ENCODE results near the gene C16orf92.
A peak's percentile ranks its signal among the peaks of the same experiment; 100 is the strongest.

C16orf92 gene

DNA sequence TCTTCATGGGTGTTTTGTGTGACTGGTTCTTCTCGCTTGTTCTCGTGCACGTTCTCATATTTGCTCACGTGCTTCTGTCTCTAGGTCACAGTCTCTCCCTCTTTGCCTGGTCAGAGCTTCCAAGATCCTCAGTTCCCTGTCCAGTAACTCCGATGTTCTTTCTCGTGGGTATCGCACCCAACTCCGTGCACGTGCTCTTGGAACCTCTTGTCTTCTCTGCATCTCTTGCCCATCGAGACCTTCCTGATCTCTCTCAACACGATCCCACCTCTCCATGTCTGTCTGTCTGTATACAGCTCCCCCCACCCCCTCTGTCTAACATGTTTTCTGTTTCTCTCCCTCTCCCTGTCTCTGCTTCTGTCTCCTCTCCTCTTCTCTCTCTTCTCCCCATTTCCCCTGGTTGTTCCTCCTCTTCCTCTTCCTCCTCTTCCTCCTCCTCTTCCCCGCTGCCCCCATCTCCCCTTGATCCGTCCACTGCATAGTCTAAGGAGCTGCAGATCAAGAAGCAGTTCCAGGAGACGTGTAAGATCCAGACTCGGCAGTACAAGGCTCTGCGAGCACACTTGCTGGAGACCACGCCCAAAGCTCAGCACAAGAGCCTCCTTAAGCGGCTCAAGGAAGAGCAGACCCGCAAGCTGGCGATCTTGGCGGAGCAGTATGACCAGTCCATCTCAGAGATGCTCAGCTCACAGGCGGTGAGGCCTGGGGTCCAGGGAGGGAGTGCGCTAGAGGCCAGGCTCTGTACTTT lies 33.7 kb upstream of the C16orf92 start:
- no peak for DNase-seq (ENCODE audit: low spot score)

DNA sequence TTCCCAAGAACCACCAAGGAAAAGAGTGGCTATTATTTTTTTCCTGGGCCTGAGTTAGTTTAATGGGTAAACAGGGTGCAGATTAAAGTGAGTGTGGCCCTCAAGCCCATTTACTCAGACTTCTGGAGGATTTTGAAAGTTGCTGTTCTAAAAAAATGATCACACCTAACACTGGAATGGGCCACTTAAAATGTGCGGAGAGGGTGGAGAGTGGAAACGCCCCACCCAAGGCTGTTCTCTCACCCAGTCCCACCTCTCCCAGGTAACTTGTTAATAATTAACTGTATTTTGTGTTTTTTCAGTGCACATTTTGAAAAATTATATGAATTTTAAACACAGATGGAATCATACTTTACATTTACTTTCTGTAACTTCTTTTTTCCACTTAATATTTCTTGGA lies 33.0 kb upstream of the C16orf92 start:
- no peak for DNase-seq (ENCODE audit: low spot score)

DNA sequence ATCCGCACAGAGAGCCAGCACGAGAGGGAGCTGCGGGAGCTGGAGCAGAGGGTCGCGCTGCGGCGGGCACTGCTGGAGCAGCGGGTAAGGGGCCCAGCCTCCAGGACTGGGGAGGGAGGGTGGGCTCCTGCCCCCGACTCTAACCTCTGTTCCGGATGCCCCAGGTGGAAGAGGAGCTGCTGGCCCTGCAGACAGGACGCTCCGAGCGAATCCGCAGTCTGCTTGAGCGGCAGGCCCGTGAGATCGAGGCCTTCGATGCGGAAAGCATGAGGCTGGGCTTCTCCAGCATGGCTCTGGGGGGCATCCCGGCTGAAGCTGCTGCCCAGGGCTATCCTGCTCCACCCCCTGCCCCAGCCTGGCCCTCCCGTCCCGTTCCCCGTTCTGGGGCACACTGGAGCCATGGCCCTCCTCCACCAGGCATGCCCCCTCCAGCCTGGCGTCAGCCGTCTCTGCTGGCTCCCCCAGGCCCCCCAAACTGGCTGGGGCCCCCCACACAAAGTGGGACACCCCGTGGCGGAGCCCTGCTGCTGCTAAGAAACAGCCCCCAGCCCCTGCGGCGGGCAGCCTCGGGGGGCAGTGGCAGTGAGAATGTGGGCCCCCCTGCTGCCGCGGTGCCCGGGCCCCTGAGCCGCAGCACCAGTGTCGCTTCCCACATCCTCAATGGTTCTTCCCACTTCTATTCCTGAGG lies 32.0 kb upstream of the C16orf92 start:
- DNase-seq (ENCODE audit: low spot score): no peak

DNA sequence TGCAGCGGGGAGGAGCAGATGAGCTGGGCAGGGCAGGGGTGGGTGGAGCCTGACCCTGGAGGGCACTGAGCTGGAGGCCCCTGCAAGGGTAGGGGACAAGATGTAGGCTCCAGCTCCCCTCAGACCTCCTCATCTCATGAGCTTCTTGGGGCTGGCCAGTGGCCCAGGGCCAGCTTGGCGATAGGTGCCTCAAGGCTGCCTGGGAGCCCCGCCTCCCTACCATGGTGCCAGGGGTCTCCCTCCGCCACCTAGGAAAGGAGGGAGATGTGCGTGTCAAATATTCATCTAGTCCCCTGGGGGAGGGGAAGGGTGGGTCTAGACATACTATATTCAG lies 31.5 kb upstream of the C16orf92 start:
- no peak for DNase-seq (ENCODE audit: low spot score)

DNA sequence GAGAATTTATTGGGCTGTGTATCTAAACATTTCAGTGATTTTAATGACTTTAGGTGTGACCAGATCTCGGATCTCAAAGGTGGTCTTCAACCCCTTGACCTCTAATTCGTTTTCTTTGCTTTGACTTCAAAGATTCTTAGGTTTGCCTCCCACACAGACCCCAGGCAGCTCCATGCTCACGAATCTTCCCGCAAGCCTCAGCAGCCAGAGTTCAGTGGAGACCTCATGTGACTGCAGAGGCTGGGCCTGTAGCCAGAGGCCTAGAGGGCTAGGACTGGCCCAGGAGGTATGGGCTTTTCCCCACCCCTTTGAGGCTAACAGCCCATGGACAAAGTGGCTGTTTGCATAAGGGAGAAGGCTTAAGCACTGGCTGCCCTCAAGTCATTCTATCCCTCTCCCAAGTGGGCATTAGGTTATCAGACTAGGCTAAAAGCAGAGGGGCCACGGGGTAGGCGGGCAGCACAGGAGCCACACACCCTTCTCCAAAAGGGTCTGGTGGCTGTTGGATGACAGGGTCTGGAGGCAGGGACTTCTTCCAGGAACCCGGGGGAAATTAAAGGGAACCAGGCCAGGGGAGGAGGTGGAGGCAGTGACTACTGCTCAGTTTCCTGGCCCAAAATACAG lies 30.5 kb upstream of the C16orf92 start:
- DNase-seq (ENCODE audit: low spot score): no peak

DNA sequence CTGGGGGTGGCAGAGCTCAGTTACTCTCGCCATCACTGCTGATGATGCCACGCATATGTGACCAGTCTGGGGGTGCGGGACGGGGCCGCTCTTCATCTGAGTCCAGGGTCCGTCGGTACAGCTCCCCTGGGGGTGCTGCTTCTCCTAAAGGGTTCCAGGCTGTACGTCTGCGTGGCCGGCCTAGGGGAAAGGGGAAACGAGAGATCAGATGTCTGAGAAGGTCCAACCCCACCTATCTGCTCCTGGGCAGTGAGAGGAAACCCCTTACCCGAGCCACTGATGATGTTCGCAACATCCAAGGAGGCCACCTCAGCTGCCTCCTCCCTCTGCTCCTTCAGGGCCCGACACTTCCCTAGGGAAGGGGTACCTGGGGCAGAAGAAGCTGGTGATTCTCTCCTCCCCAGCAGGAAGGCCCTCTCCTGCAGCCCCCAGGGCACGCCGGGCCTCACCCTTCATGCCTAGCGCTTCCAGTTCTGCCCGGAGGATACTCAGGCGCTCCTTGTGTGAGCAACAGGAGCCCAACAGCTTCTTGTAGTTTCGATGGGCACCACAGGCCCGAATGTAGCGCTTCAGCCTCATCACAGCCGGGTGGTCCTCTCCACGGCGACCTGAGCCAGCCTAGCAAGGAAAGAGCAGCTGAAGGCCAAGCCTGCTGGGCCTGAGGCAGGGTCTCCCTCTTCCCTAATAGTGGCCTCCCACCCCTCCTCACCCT lies 29.7 kb upstream of the C16orf92 start:
- no peak for DNase-seq (ENCODE audit: low spot score)

DNA sequence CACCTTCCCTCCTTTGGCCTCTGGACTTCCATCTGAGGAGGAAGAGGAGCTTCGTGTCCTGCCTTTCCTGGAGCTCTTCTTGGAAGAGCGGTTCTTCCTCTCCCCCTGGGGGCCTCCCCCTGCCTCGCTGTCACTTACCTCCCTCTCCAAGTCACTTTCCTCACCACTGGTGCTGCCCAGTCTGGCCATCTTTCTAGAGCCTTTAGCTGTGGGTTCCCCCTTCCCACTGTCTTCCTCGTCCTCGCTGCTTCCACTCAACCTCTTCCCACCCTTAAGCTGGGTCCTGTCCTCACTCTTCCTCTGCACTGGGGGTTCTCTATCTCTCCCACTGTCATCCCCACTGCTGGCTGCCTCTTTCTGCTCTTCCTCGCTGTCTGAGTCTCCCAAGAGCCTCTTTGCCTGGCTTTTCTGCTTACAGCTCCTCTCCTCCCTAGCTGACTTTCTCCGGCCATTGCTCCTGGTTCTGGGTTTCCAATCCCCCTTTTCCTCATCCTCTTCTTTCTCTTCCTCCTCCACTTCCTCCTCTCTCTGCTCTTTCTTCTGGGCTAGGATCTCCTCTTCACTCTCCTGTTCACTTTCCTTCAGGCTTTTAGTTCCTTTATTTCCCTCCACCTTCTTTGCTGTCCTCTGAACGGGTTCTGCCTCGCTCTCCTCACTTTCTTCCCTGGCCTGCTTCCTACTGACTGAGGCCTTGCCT lies 28.9 kb upstream of the C16orf92 start:
- no peak for DNase-seq (ENCODE audit: low spot score)

DNA sequence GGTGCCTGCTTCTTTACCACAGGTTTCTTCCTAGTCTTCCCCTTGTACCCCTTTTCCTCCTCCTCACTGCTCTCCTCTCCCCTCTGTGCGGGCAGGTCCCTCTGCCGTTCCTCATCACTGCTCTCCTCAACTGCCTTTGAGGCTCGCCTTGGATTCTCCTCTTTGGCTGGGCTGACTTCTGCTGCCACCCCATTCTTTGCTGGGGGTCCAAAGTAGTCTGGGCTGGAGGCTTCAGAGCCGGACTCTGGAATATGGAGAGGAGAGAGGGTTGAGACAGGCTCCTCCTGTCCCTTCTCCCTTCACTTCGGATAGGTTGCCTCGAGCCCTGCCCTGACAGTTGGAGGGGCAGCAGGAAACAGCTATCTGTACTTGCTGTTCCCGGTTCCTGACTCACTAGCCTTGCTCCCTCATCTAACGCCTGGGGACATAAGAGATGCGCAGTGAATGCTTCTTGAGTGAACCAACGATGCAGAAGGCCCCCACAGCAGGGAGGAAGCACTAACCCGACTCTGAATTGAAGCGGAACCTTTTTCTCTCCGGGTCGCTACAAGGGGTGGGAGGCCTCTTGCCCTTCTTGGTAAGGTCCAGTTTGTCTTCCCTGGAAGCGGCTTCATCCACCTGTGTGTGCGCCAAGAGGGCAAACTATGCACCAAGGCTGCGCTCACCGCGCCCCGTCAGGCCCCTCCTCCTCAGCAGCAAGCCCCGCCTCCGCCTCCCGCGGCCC lies 28.2 kb upstream of the C16orf92 start:
- DNase-seq (ENCODE audit: low spot score): no peak

DNA sequence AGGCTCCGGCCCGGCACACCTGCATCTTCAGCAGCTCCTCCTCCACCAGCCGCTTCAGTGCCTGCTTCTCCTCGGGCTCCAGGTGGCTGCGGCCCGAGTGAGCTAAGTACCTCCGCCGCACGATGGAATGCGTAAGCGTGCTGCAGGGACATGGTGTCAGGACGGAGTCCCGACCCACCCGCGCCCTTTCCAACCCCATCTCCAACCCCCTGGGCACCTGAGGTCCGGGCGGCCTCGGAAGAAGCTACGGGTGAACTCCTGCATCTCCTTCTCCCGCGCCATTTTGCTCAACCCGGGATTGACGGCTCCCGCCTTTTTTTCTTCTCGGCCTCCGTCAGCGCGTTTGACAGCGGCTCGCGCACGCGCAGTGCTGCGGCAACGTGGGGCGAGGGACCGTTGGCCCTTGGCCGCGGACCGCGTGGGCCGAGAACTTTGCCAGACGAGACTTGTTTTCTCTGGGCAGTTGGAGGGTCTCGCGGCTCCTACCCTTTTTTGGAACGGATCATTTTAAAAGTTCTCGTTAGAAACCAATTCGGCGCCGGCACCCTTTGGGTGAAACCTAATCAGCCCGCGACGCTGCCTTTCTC lies 27.6 kb upstream of the C16orf92 start, which contains the start of gene HIRIP3:
TSS of gene HIRIP3 (minus strand) at position 294 of the 587 bp plus-strand sequence. CDS start at position 282, 12 bp downstream.
- peak; percentile 94 for DNase-seq (ENCODE audit: low spot score)

DNA sequence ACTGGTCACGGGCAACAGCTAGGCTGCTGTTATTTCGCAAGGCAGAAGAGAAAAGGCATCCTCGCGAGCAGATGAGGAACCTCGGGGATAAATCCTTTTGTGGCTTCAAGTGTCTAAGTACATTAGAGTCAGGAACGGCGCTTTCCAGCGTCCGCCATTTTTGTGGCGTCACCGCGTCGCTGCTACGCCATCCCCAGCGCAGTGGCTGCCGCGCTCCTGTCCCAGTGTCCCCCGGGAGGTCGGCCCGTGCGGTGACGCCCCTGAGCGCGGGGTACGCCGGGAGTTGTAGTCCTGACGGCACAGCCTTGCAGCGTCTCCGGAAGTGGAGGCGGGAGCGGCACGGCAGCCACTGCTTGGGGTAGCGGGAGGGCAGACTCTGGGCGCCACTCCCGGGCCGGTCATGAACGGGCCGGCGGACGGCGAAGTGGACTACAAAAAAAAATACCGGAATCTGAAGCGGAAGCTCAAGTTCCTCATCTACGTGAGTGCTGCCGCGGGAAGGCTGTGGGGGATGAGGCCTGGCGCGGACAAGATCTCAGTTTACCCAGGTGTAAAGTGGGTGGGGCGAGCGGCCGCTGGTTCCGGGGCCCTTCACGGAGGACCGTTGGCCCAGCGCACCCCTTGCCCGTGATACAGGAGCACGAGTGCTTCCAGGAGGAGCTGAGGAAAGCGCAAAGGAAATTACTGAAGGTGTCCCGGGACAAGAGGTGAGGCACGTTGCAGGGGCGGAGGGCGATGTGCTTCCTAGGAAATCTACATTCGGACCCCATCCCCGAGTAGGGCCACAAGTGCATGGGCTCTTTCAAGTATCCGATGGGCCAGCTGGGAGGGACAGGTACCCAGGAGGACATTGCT lies 26.9 kb upstream of the C16orf92 start, which contains the start of gene INO80E:
TSS of gene INO80E (plus strand) at position 331 of the 855 bp plus-strand sequence. CDS start at position 401, 70 bp downstream.
- DNase-seq (ENCODE audit: low spot score): peak; percentile 99

DNA sequence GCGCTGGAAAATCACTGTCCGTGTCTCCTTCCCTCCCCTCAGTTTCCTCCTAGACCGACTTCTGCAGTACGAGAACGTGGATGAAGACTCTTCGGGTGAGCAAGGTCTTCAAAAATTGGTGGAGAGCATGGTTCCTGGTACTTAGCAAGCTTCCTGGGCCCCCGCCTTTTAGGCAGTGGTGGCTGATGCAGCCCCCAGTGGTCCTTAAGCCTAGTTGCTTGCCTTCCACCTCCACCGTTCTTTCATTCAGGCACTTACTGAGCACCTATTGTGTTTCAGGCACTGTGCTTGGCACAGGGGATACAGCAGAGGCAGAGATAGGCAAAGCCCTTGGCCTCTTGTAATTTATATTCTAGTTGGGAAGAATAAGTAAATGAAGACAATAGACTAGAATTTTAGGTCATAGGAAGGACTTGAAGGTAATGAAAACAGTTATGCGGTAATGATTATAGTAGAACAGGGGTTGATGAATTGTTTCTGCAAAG lies 26.2 kb upstream of the C16orf92 start:
- DNase-seq (ENCODE audit: low spot score): no peak

DNA sequence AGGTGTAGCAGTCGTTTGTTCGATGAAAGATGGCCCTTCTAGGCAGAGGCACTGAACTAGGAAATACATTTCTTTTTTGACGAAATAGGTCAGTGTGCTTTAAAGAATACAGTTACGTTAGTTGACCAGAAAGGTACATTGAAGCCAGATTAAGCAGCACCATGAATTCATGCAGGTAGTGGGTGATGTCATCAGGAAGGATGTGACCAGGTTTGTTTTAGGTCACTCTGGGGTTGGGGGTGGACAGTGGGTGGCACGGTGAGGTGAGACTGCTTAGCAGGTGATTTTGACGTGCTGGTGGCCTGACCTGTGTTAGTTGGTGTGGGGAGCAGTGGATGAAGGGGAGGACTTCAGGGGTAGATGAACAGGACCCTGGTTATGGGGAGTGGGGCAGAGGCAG lies 23.4 kb upstream of the C16orf92 start:
- DNase-seq (ENCODE audit: low spot score): no peak

DNA sequence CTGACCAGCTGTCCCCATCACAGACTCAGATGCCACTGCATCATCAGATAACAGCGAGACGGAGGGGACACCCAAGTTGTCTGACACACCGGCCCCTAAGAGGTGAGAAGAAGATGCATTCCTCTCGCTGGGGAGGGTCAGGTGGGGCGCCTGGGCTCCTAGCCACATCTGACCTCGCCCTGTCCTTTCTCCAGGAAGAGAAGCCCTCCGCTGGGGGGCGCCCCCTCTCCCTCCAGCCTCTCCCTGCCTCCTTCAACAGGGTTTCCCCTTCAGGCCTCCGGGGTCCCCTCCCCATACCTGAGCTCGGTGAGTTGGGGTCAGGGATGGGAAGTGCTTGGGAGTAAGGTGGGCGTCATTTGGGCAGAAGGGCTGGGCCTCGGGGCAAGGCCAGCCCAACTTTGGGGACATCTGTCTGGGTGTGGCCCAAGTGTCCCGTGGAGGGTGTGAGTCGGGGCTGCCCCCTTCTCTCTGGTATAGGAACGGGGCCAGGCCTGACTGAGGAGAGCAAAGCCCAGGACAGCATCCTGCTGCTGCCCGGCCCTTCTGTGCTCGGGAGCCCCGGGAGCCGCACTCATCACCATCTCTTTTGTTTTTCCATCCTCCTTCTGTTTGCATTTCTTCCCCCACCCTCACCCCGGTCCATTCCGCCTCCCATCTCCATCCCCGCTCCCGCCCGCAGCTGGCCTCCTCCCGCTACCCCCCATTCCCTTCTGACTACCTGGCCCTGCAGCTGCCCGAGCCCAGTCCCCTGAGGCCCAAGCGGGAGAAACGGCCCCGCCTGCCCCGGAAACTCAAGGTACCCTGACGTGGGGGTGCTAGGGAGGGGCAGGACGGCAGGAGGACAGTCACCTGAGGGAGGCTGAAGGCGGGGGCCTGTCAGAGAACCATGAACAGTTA lies 22.0 kb upstream of the C16orf92 start:
- DNase-seq (ENCODE audit: low spot score): no peak

DNA sequence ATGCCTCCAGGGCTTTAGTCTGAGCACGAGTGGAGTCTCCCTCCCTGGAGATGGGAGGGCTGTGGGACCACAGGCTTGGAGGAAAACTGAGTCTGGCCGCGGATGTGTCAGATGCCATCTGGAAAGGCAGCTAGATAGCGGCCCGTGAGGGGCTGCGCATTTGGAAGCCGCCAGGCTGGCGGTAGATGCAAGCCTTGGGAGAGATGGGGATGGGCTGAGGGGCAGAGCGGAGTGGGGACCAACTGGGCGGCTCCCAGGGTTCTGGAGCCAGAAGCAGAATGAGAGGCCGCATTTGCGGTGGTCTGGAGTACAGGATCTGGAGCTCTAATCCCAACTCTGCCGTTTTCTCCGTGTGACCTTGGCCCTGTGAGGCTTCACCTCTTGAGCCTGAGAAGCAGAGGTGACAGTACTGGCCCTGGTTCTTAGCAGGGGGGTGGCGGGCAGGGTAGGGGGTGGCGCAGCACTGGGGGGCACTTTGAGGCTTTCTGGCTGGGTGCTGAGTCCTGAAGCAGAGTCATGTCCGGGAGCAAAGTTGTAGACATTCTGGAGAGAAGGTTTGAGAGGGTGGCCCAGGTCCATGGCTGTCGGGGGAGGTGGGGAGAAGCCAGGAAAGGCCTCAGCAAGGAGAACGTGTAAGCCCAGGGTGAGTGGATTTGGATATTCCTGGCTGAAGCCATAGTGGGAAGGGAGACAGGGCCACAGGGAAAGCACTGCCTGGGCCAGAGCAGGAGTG lies 20.2 kb upstream of the C16orf92 start:
- DNase-seq (ENCODE audit: low spot score): no peak

DNA sequence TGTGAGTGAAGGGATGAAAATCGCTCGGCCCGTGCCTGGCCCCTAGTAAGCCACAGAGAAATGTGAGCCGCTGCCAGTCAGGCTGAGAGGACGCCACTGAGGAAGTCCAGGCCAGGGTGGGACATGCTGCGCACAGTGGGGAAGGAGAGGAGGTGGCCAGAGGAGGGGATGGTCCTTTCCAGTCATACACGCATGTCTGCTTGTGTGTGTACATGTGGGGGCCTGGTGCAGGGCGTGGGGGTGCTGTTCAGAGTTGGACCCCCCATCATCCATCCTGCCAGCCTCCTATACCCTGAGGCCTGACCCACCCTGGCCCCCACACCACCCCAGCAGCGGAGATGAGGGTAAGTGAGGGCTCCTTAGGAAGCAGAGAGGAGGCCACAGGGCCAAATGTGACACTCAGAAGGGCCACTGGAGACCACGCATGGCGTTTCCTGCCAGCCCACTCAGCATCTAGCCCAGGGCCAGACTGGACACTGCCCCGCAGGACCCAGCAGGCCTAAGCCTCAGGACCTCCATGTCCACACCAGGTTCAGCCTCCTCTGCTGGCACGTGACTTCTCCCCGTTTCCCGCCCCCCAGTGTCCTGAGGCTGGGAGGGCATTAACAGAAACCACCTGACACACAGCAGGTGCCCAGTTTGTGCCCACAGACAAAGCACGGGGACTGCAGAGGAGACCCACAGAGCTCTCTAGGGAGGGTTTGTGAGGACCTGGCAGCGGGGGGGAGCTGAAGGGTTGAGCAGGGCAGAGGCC lies 19.2 kb upstream of the C16orf92 start:
- no peak for DNase-seq (ENCODE audit: low spot score)

DNA sequence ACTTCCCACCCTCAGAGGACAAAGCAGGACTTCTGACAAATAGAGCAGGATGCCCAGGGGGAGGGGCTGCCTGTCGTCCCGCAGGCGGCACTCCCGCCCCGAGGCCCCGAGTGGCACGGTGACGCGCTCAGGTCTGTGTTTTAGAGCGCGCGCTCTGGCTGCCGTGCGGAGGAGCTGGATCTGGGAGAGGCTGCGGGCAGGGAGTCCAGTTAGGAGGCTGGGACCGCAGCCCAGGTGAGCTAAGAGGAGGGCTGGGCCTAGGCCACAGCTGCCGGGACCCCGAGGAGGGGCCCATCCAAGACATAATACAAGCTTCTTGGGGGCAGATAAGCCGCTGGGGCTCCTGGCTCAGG lies 18.6 kb upstream of the C16orf92 start:
- no peak for DNase-seq (ENCODE audit: low spot score)

DNA sequence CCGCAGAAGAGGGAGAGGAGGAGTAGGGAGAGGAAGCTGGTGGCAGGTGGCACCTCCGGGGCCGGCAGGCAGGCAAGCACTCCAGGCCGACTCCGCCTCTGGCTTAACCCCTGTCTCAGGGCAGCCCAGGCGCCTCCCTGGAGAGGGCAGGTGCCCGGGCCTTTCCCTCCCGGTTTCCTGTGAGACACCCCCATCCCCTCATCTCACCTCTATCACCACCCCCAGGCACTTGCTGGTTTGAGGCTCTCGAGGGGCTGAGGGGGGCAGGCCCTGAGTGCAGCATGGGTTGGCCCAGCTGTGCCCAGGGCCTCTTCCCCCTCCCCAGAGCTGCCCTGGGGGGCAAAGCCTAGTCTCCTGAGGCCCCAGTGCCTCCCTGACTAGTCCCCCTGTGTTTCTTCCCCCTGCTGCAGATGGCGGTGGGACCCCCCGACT lies 18.2 kb upstream of the C16orf92 start:
- no peak for DNase-seq (ENCODE audit: low spot score)
